Neural cell (in vitro differentiated cells): ENCODE data around the gene TEX2. TPM values are rescaled to one million over a fixed set of nuclear protein-coding genes. Genes with fewer than 3 reads are reported as not detected.

Experiments used
- H2AFZ ChIP-seq: fragments of 200-600, 300-800 bp; sonication (generic), shearing (Covaris generic); 2 replicates; pipeline ENCODE4 v1.6.0; 2014; ENCODE audit warnings: low read depth, mild to moderate bottlenecking, antibody characterized with exemption, low read length, moderate library complexity
- H3F3A ChIP-seq: fragments of 200-600 bp; shearing (Covaris generic); 2 replicates; pipeline ENCODE4 v1.6.1; 2016; ENCODE audit warnings: mild to moderate bottlenecking, moderate library complexity, mixed read lengths, antibody characterized with exemption, low read length; ENCODE audit not compliant: insufficient read depth, poor library complexity, severe bottlenecking
- H3K27ac ChIP-seq: fragments of 200-600, 300-800 bp; sonication (generic), shearing (Covaris generic); 2 replicates; pipeline ENCODE4 v1.5.1; 2014; ENCODE audit warnings: mild to moderate bottlenecking, low read length, moderate library complexity
- H3K27me3 ChIP-seq: fragments of 300-800, 200-600 bp; sonication (generic), shearing (Covaris generic); 2 replicates; pipeline ENCODE4 v1.6.0; 2014; ENCODE audit warnings: mild to moderate bottlenecking, low read depth, low read length, moderate library complexity; ENCODE audit not compliant: insufficient read depth
- H3K36me3 ChIP-seq: fragments of 300-800, 200-600 bp; sonication (generic), shearing (Covaris generic); 2 replicates; pipeline ENCODE4 v1.5.1; 2014; ENCODE audit warnings: mild to moderate bottlenecking, antibody characterized with exemption, low read length, moderate library complexity; ENCODE audit not compliant: insufficient read depth
- H3K4me2 ChIP-seq: fragments of 300-800, 200-600 bp; sonication (generic), shearing (Covaris generic); 2 replicates; pipeline ENCODE4 v1.6.0; 2014; ENCODE audit warnings: mild to moderate bottlenecking, low read length
- H3K4me3 ChIP-seq: fragments of 300-800, 200-600 bp; sonication (generic), shearing (Covaris generic); 2 replicates; pipeline ENCODE4 v1.5.1; 2014; ENCODE audit warnings: mild to moderate bottlenecking, low read length, moderate library complexity
- H3K79me2 ChIP-seq: fragments of 200-600 bp; shearing (Covaris generic); replicated peaks from 2 replicates; pipeline ENCODE4 v1.6.0; 2014; ENCODE audit warnings: mild to moderate bottlenecking, low read length, moderate library complexity; ENCODE audit not compliant: insufficient read depth
- H3K9ac ChIP-seq: fragments of 300-800, 200-600 bp; sonication (generic), shearing (Covaris generic); 2 replicates; pipeline ENCODE4 v1.6.1; 2016; ENCODE audit warnings: mild to moderate bottlenecking, low read length, mixed read lengths
- H3K9me2 ChIP-seq: fragments of 200-600 bp; shearing (Covaris generic); 2 replicates; pipeline ENCODE4 v1.6.1; 2016; ENCODE audit warnings: mild to moderate bottlenecking, low read length, mixed read lengths; ENCODE audit not compliant: insufficient read depth
- H3K9me3 ChIP-seq: fragments of 200-600, 300-800 bp; sonication (generic), shearing (Covaris generic); 2 replicates; pipeline ENCODE4 v1.6.1; 2016; ENCODE audit warnings: mild to moderate bottlenecking, mixed run types, low read length, moderate library complexity, mixed read lengths
- H4K20me1 ChIP-seq: fragments of 200-600 bp; shearing (Covaris generic); 2 replicates; pipeline ENCODE4 v1.6.1; 2016; ENCODE audit warnings: mild to moderate bottlenecking, mixed run types; ENCODE audit not compliant: insufficient read depth
- CTCF ChIP-seq: fragments of 450-650 bp; IDR thresholded peaks from 2 replicates; pipeline ENCODE4 v1.5.1; 2014; ENCODE audit warnings: antibody characterized with exemption, mild to moderate bottlenecking, moderate library complexity; ENCODE audit not compliant: poor library complexity, severe bottlenecking
- EP300 ChIP-seq: fragments of 450-650 bp; conservative IDR thresholded peaks from 2 replicates; pipeline ENCODE4 v1.6.1; 2014; ENCODE audit warnings: antibody characterized with exemption, mild to moderate bottlenecking, moderate library complexity; ENCODE audit not compliant: poor library complexity, severe bottlenecking
- EZH2 ChIP-seq: fragments of 200-600, 300-800 bp; shearing (Covaris generic), sonication (generic); IDR thresholded peaks from 2 replicates; pipeline ENCODE4 v1.6.1; 2014; ENCODE audit warnings: antibody characterized with exemption, low read length, borderline replicate concordance, mild to moderate bottlenecking; ENCODE audit not compliant: insufficient read depth, poor library complexity, severe bottlenecking
- MXI1 ChIP-seq: fragments of 450-650 bp; conservative IDR thresholded peaks from 2 replicates; pipeline ENCODE4 v1.6.1; 2014; ENCODE audit warnings: antibody characterized with exemption, mild to moderate bottlenecking; ENCODE audit not compliant: poor library complexity, severe bottlenecking
- POLR2AphosphoS5 ChIP-seq: IDR thresholded peaks from 2 replicates; pipeline ENCODE4 v1.6.1; 2012
- RAD21 ChIP-seq: fragments of 450-650 bp; conservative IDR thresholded peaks from 2 replicates; pipeline ENCODE4 v1.6.1; 2014; ENCODE audit warnings: antibody characterized with exemption, mild to moderate bottlenecking, moderate library complexity
- REST ChIP-seq: IDR thresholded peaks from 2 replicates; pipeline ENCODE4 v1.6.1; 2012; ENCODE audit warnings: borderline replicate concordance
- SMC3 ChIP-seq: fragments of 450-650 bp; conservative IDR thresholded peaks from 2 replicates; pipeline ENCODE4 v1.6.1; 2014; ENCODE audit warnings: antibody characterized with exemption, mild to moderate bottlenecking, moderate library complexity; ENCODE audit not compliant: poor library complexity
- TAF1 ChIP-seq: IDR thresholded peaks from 2 replicates; pipeline ENCODE4 v1.6.1; 2012; ENCODE audit warnings: low read depth
- polyA plus RNA-seq: library from polyadenylated mRNA; depleted of rRNA; stranded (reverse); fragments of >200 nt; gene quantifications from 2 replicates; pipeline ENCODE4 v1.2.3, GENCODE V29; 2014

TEX2 gene
- polyA plus RNA-seq, 1 donor from 2014 or later = 19.7 TPM

GRCh38 chr17:64135000-64135399 is 128.1 kb downstream of the TEX2 start:
- Histone ChIP-seq H3K27ac (no peak overlapping the region), H2AFZ (no peak overlapping the region)

GRCh38 chr17:64134216-64134970 is 128.7 kb downstream of the TEX2 start:
- Histone ChIP-seq H3K9ac (no peak overlapping the region), H2AFZ (no peak overlapping the region), H3K36me3 (no peaks in the 10 kb centered on the region)
- no peak for TF ChIP-seq POLR2AphosphoS5
- no peak for TF ChIP-seq EP300
- no peak for TF ChIP-seq RAD21
- TF ChIP-seq EZH2 = no peak
- no peak for TF ChIP-seq MXI1
- no peak for TF ChIP-seq TAF1
- TF ChIP-seq CTCF = no peak

More at GRCh38 chr17:64135000-64135399, 128.1 kb downstream of the TEX2 start:
- no peaks in the 10 kb centered on the region for H3F3A ChIP-seq
- no peaks in the 10 kb centered on the region for H4K20me1 ChIP-seq
- no peak overlapping the region for H3K4me3 ChIP-seq
- no peaks in the 10 kb centered on the region for H3K9me3 ChIP-seq
- no peaks in the 10 kb centered on the region for H3K27me3 ChIP-seq
- H3K9me2 ChIP-seq = no peaks in the 10 kb centered on the region
- no peak overlapping the region for H3K4me2 ChIP-seq
- H3K9ac ChIP-seq = no peak overlapping the region
- no peaks in the 10 kb centered on the region for H3K79me2 ChIP-seq
- TF ChIP-seq EP300 (no peak), CTCF (no peak), POLR2AphosphoS5 (no peak), MXI1 (no peak), RAD21 (no peak), SMC3 (no peak), REST (no peak), EZH2 (no peak), TAF1 (no peak)
- H3K36me3 ChIP-seq = no peaks in the 10 kb centered on the region

More at GRCh38 chr17:64134216-64134970, 128.7 kb downstream of the TEX2 start:
- no peak overlapping the region for H3K27ac ChIP-seq
- H4K20me1 ChIP-seq = no peaks in the 10 kb centered on the region
- no peaks in the 10 kb centered on the region for H3K27me3 ChIP-seq
- no peaks in the 10 kb centered on the region for H3K9me3 ChIP-seq
- H3K4me2 ChIP-seq = no peak overlapping the region
- no peaks in the 10 kb centered on the region for H3K79me2 ChIP-seq
- no peaks in the 10 kb centered on the region for H3K9me2 ChIP-seq
- H3K4me3 ChIP-seq = no peak overlapping the region
- no peaks in the 10 kb centered on the region for H3F3A ChIP-seq
